GM13976 (cell line): ENCODE results near the gene PTEN.

Experiments
- DNase-seq: peaks from one replicate; pipeline ENCODE4 v3.0.0; 2012; ENCODE audit warnings: low spot score
- CTCF ChIP-seq: IDR thresholded peaks from 2 replicates; pipeline ENCODE4 v1.5.1; 2012; ENCODE audit warnings: borderline replicate concordance, mild to moderate bottlenecking; ENCODE audit not compliant: insufficient read depth; ENCODE audit errors: extremely low read depth, missing control alignments, control extremely low read depth
- in situ Hi-C: fragments of 300-500 bp; cut with MboI; formaldehyde crosslinking; loops from one replicate; pipeline ENCODE4 v1.12.0; 2022; ENCODE audit warnings: low sequenced_read_pairs, mixed read lengths, inconsistent platforms; ENCODE audit not compliant: unreplicated experiment

PTEN gene

GRCh38 chr10:87921931-87922688, 58.7 kb downstream of the PTEN start:
- no peak for TF ChIP-seq CTCF
- in situ Hi-C loops, result no loop called here
- DNase-seq, result no peak

GRCh38 chr10:87923233-87923632, 59.8 kb downstream of the PTEN start:
- no peak for TF ChIP-seq CTCF
- in situ Hi-C loops, result no loop called here
- no peak for DNase-seq

- in situ Hi-C loops, result no loop called here
- no peak for TF ChIP-seq CTCF
- DNase-seq, result no peak
Measured at GRCh38 chr10:87925570-87925969, 62.1 kb downstream of the PTEN start.

GRCh38 chr10:87927091-87927490, 63.7 kb downstream of the PTEN start:
- no peak for DNase-seq
- in situ Hi-C loops, result no loop called here
- no peak for TF ChIP-seq CTCF

- DNase-seq, result no peak
- no peak for TF ChIP-seq CTCF
- in situ Hi-C loops, result no loop called here
Measured at GRCh38 chr10:87928996-87929395, 65.6 kb downstream of the PTEN start.

- TF ChIP-seq CTCF, result no peak
- in situ Hi-C loops, result no loop called here
- no peak for DNase-seq
Measured at GRCh38 chr10:87930141-87930540, 66.7 kb downstream of the PTEN start.
